ENCODE measurements around the gene RALBP1.
"Not testable (repeated sequence)": the region's sequence is repeated elsewhere in the genome, so short reads cannot be mapped to it uniquely, and the experiment has no call there.

DNA sequence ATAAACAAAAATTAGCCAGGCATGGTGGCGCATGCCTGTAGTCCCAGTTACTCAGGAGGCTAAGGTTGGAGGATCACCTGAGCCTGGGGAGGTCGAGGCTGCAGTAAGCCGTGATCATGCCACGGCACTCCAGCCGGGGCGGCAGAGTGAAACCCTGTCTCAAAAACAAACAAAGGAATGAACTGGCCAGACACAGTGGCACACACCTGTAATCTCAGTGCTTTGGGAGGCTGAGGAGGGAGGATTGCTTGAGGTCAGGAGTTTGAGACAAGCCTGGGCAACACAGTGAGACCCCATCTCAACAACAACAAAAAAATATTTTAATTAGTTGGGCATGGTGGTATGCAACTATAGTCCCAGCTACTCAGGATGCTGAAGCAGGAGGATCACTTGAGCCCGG lies 24.4 kb upstream of the RALBP1 start:
- TF ChIP-seq POLR2A (IDR thresholded peaks at IDR 0.05; ENCODE audit: low read depth, low read length); POLR2AphosphoS5 (IDR thresholded peaks at IDR 0.05; ENCODE audit: low read depth, low read length); TAF1 (IDR thresholded peaks at IDR 0.05; ENCODE audit: low read depth, low read length); PAX5 (IDR thresholded peaks at IDR 0.05; ENCODE audit: insufficient read depth, low read length, severe bottlenecking); SPI1 (IDR thresholded peaks at IDR 0.05; ENCODE audit: low read depth, low read length); POU2F2 (IDR thresholded peaks at IDR 0.05; ENCODE audit: low read depth, low read length): not testable (repeated sequence)

Measured in GM12891 (cell line).